ENCODE data around the gene ZMYND8. TPM values are rescaled to one million over a fixed set of nuclear protein-coding genes. Genes with fewer than 3 reads are reported as not detected.

The ZMYND8 gene
- total RNA-seq, 2 donors from 2014 or later, result 22.0 to 35.3 TPM

DNA sequence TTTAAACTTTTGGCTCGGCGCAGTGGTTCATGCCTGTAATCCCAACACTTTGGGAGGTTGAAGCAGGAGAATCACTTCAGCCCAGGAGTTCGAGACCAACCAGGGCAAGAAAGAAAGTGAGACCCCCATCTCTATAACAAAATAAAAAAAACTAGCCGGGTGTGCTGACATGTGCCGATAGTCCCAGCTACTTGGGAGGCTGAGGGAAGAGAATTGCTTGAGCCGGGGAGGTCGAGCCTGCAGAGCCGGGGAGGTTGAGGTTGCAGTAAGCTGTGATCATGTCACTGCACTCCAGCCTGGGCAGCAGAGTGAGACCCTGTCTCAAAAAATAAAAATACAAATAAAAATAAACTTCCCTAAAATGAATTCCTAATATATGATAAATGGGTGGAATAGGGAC, 50.4 kb downstream of the ZMYND8 start:
- TF ChIP-seq, protein P1, sequence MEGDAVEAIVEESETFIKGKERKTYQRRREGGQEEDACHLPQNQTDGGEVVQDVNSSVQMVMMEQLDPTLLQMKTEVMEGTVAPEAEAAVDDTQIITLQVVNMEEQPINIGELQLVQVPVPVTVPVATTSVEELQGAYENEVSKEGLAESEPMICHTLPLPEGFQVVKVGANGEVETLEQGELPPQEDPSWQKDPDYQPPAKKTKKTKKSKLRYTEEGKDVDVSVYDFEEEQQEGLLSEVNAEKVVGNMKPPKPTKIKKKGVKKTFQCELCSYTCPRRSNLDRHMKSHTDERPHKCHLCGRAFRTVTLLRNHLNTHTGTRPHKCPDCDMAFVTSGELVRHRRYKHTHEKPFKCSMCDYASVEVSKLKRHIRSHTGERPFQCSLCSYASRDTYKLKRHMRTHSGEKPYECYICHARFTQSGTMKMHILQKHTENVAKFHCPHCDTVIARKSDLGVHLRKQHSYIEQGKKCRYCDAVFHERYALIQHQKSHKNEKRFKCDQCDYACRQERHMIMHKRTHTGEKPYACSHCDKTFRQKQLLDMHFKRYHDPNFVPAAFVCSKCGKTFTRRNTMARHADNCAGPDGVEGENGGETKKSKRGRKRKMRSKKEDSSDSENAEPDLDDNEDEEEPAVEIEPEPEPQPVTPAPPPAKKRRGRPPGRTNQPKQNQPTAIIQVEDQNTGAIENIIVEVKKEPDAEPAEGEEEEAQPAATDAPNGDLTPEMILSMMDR (IDR thresholded peaks at IDR 0.05), result no peak
- Histone ChIP-seq H3K27me3 (no peaks in the 10 kb centered on the region), H3K36me3 (peaks cover 36% of the 10 kb centered on the region), H3K4me1 (peaks cover 0 to 42% of the 10 kb centered on the region in 2 donors), H3K9me3 (no peaks in the 10 kb centered on the region), H3K27ac (no peak overlapping the region), H3K4me3 (no peak overlapping the region)
- DNase-seq (ENCODE audit: low spot score), result no peak

DNA sequence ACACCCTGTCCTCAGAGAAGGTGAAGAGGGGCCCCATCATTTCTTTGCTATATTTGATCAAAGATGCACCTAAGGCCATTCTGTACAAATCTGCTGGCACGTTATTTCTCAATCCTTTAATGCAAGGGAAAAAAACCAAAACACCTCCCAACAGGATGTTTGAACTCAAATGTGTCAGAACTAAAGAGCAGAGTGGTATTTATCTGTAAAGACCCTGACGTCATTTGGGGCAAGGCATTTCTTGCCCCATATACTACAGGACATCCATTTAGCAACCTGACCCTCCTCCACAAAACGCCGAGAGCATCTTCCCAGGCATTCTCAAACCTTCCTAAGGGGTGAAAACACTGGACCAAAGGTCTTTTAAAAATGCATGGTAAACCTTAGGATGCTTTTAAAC, 50.8 kb downstream of the ZMYND8 start:
- TF ChIP-seq, protein P1 (IDR thresholded peaks at IDR 0.05), result no peak
- H3K9me3 ChIP-seq, result no peaks in the 10 kb centered on the region
- DNase-seq (ENCODE audit: low spot score), result no peak
- H3K27ac ChIP-seq, result no peak overlapping the region
- no peak overlapping the region for H3K4me3 ChIP-seq
- peaks cover 0 to 42% of the 10 kb centered on the region in 2 donors for H3K4me1 ChIP-seq
- H3K27me3 ChIP-seq, result no peaks in the 10 kb centered on the region
- peaks cover 36% of the 10 kb centered on the region for H3K36me3 ChIP-seq

DNA sequence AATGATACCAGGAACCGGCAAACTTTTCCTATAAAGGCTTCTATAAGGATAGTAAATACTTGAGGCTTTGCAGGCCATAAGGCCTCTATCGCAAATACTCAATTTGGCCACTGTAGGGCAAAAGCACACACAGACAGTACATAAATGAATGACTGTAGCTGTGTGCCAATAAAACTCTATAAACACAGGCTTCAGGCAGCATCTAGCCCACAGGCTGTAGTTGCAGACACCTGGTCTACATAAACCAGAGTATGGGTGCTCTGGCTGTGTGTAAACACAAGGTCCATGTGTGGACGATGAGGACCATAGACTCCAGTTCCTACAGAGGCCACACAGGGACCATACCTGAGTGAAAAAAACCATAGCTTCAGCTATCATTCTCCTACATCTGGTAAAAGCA, 52.2 kb downstream of the ZMYND8 start:
- Histone ChIP-seq H3K27me3 (no peaks in the 10 kb centered on the region), H3K4me3 (no peak overlapping the region), H3K9me3 (no peaks in the 10 kb centered on the region), H3K27ac (peak overlapping the region; percentile 58 to 72), H3K36me3 (peaks cover 29% of the 10 kb centered on the region), H3K4me1 (peaks cover 0 to 33% of the 10 kb centered on the region in 2 donors)
- no peak for DNase-seq (ENCODE audit: low spot score)
- TF ChIP-seq, protein P1 (IDR thresholded peaks at IDR 0.05), result peak in 1 of 2 donors; percentile 23

DNA sequence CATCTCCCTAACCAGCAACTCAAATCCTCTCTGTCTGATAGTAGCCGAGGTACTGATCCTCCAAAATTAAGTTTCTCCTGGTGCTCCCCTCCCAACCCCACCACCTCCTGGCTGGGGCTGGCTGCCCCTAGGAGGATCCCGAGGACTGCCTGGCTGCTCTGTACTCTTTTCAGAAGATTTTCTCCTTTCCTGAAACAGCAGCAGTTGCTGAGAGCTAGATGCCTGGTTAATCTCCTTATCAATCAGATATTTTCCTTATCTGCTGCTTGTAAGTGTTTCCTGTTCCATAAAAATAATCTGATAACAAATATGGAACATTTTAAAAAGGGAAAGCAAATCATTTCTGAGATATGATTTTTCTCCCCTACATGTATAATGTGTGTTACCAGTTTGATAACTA, 52.8 kb downstream of the ZMYND8 start:
- Histone ChIP-seq H3K27ac (peak overlapping the region; percentile 58 to 72), H3K36me3 (peaks cover 34% of the 10 kb centered on the region), H3K4me1 (peaks cover 0 to 27% of the 10 kb centered on the region in 2 donors), H3K4me3 (no peak overlapping the region), H3K9me3 (no peaks in the 10 kb centered on the region), H3K27me3 (no peaks in the 10 kb centered on the region)
- DNase-seq (ENCODE audit: low spot score), result no peak
- TF ChIP-seq, protein P1 (IDR thresholded peaks at IDR 0.05), result no peak

DNA sequence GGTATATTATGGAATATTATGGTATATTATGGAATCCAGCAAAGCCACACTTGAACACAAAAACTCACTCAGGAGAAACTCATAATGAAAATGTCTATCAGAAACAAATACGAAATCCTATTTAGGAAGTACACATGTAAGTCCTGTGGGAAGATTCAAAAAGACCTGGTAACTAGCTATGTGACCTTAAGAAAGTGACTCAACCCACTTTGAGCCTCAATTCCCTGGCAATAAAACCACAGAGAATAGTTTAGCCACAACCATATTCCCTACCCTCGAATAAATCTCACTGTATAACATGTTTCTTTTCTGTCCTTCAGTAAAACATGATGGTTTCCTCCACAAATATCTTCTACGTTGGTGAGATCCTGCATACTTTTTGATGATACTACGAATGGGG, 56.4 kb downstream of the ZMYND8 start:
- Histone ChIP-seq H3K36me3 (peaks cover 28% of the 10 kb centered on the region), H3K4me3 (no peak overlapping the region), H3K9me3 (no peaks in the 10 kb centered on the region), H3K27me3 (no peaks in the 10 kb centered on the region), H3K4me1 (peaks cover 0 to 31% of the 10 kb centered on the region in 2 donors), H3K27ac (no peak overlapping the region)
- DNase-seq (ENCODE audit: low spot score), result no peak
- TF ChIP-seq, protein P1 (IDR thresholded peaks at IDR 0.05), result no peak

DNA sequence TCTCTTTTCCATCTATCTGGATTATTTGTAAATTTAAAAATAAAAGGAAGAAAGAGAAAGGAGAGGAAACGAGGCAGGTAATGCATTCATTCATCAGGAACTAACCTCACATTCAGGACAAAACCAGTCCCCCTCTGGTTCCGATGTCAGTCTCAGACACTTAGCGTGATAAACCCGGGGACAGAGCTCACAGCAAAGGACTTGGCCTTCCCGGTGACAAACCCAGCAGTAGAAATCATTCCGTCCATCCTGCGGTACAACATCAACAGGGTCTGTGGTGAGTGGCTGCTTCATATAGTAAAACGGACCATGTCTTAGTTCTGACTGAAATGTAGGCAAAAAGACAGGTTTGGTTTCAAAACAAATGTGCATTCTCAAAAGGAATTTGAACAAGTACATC, 57.9 kb downstream of the ZMYND8 start:
- Histone ChIP-seq H3K4me1 (peaks cover 0 to 24% of the 10 kb centered on the region in 2 donors), H3K27ac (no peak overlapping the region), H3K4me3 (no peak overlapping the region), H3K36me3 (peaks cover 37% of the 10 kb centered on the region), H3K9me3 (no peaks in the 10 kb centered on the region), H3K27me3 (no peaks in the 10 kb centered on the region)
- no peak for DNase-seq (ENCODE audit: low spot score)
- TF ChIP-seq, protein P1 (IDR thresholded peaks at IDR 0.05), result no peak

Measured in right atrium auricular region (tissue), 2 donors.